ENCODE results near the gene UBA1.

UBA1 gene

DNA sequence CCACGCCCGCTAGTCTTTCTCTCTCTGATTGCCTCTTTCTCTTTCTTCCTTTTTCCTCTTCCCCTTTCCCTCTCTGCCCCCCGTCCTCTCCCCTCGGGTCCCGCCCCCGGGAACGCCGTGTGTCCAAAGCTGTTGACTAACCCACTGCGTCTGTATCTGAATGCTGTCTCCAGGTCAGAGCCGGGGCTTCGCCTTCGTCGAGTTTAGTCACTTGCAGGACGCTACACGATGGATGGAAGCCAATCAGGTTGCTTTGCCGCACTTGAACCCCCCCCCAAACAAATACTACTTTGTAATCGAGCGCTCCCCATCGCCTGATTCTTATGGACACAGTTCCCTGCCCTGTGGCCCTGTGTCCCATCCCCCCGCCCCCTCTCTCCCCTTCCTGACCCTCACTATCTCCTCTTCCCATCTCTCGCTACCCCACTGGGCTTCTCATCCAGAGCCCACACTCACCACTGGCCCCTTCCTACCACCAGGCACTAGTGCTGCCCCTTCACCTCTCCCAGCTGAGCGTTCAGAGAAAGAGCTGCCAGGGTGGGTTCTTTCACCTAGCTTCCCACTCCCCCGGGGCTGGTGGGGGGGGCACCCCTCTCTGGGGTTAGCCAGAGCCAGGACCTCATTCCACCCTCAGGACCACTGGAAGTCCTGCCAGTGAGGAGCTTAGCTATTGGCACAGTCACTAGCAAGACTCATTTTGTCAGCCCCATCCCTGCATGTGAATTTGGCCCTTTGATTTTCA lies 18.6 kb upstream of the UBA1 start:
- TF ChIP-seq, protein P1, sequence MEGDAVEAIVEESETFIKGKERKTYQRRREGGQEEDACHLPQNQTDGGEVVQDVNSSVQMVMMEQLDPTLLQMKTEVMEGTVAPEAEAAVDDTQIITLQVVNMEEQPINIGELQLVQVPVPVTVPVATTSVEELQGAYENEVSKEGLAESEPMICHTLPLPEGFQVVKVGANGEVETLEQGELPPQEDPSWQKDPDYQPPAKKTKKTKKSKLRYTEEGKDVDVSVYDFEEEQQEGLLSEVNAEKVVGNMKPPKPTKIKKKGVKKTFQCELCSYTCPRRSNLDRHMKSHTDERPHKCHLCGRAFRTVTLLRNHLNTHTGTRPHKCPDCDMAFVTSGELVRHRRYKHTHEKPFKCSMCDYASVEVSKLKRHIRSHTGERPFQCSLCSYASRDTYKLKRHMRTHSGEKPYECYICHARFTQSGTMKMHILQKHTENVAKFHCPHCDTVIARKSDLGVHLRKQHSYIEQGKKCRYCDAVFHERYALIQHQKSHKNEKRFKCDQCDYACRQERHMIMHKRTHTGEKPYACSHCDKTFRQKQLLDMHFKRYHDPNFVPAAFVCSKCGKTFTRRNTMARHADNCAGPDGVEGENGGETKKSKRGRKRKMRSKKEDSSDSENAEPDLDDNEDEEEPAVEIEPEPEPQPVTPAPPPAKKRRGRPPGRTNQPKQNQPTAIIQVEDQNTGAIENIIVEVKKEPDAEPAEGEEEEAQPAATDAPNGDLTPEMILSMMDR (IDR thresholded peaks at IDR 0.05; ENCODE audit: insufficient read depth, low read depth, low read length, missing control alignments): no peak
- H3K4me3 ChIP-seq (ENCODE audit: low read length): no peak overlapping the region
- no peak for DNase-seq (ENCODE audit: low read depth)

DNA sequence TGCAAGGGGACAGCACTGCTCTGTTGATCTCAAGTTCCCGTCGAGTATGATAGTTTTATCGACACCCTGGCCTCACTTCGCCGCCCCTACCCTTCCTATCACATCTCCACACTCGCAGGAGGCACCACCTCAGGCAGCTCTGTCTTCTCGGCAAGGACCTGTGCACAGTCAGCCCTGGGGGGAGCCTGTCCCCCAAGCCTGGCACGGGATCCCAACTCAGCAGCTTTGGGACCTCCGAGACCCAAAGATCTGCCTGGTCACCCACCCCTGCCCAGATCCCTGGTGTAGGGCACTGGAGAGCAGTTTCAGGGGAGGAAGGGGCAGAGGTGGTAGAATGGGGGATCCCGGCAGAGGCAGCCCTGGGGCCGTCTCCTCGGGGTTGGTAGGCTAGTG lies 18.0 kb upstream of the UBA1 start:
- no peak for DNase-seq (ENCODE audit: low read depth)
- H3K4me3 ChIP-seq (ENCODE audit: low read length): no peak overlapping the region
- TF ChIP-seq, protein P1 (IDR thresholded peaks at IDR 0.05; ENCODE audit: insufficient read depth, low read depth, low read length, missing control alignments): no peak

DNA sequence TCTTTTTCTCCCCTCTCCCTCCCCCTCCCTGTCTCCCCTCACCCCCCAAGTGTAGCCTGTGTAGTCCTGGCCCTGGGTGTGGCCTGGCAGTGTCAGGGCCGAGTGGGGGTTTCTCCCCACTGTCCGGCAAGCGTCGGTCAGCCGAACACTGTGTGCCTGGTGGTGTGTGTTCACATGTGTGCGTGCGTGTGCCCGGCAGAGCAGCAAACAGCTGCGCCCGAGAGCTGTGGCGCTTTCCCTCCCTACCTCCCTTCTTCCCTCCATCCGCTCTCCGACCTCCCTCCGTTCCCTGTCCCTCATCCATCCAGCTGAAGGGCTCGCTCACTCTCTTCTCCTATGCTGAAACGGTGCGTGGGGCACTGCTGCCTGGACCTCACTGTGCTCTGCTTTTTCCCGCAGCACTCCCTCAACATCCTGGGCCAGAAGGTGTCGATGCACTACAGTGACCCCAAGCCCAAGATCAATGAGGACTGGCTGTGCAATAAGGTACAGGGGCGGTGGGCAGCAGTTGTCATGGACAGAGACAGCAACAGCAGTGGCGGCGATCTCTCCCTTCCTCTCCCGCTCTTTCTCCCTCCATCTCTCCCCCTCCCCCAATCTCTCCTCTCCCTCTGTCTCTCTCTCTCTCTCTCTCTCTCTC lies 17.4 kb upstream of the UBA1 start:
- TF ChIP-seq, protein P1 (IDR thresholded peaks at IDR 0.05; ENCODE audit: insufficient read depth, low read depth, low read length, missing control alignments): no peak
- no peak for DNase-seq (ENCODE audit: low read depth)
- H3K4me3 ChIP-seq (ENCODE audit: low read length): no peak overlapping the region

DNA sequence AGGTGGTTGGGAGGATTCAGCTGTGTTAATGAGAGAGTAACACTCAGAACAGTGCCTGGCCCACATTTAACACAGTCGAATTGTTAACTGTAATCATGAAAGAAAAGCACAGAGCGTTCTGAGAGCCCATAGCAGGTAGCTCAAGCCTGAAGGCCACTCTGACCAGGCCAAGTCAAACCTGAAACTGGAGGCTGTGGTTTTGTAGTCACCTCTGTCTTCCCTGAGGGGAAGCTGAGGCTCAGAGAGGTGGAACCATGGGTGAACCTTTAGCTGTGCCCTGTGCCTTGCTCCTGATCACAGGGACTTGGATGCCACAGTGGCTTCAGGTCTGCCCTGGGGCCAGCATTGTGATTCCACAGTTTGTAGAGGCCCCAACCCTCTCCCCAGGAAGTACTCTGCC lies 16.6 kb upstream of the UBA1 start:
- no peak for DNase-seq (ENCODE audit: low read depth)
- no peak overlapping the region for H3K4me3 ChIP-seq (ENCODE audit: low read length)
- TF ChIP-seq, protein P1 (IDR thresholded peaks at IDR 0.05; ENCODE audit: insufficient read depth, low read depth, low read length, missing control alignments): no peak

DNA sequence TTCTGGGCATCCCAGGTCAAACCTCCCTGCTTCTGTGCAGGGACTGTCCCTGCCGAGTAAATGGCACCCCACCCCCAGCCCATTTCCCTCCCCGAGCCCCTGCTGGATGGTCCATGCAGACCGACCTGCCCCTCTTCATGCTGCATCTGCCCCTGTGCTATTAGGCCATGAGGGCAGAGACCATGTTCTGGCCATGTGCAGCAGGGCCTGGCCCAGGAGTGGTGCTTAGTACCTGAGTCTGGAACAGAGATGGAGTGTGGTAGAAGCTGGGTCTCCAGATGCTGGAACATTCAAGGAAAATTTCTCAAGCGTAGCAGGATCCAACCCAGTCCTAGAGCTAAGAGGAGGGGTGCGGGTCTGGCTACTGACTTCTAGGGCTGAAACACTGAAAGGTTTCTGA lies 15.3 kb upstream of the UBA1 start:
- no peak overlapping the region for H3K4me3 ChIP-seq (ENCODE audit: low read length)
- TF ChIP-seq, protein P1 (IDR thresholded peaks at IDR 0.05; ENCODE audit: insufficient read depth, low read depth, low read length, missing control alignments): no peak
- DNase-seq (ENCODE audit: low read depth): no peak

DNA sequence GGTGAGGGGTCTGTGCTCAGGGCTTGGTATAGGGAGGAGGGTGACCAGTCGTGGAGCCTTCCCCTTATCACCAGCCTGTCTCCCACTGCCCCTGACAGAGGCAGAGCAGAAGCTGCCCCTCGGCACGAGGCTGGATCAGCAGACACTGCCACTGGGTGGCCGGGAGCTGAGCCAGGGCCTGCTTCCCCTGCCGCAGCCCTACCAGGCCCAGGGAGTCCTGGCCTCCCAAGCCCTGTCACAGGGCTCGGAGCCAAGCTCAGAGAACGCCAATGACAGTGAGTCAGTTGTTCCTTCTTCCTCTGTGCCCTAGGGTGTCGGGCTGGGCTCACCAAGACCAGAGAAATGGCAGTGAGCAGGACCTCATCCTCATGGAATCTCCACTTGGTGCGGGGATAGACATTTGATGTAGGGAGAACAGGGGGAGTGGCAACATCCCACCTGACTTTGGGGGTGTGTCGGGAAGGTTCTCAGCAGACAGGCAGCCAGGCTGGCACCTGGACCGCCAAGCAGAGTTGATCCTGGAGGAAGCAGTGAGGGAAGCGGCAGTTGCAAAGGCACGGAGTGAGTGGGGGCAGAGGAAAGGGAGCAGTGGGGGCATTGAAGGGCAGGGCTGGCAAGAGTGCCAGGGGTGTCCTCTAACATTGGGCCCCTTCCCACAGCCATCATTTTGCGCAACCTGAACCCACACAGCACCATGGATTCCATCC lies 14.3 kb upstream of the UBA1 start:
- TF ChIP-seq, protein P1 (IDR thresholded peaks at IDR 0.05; ENCODE audit: insufficient read depth, low read depth, low read length, missing control alignments): no peak
- H3K4me3 ChIP-seq (ENCODE audit: low read length): no peak overlapping the region
- peak; percentile 56 for DNase-seq (ENCODE audit: low read depth)
